HG03575 (cell line): ENCODE data around the gene TGFBR3.

ENCODE experiments used
- ATAC-seq: cut with Tn5 transposase; IDR thresholded peaks from one replicate; pipeline ENCODE4 v1.9.1; 2021; ENCODE audit not compliant: unreplicated experiment, insufficient number of reproducible peaks, low FRiP score; ENCODE audit errors: extremely low read depth

TGFBR3 gene

DNA sequence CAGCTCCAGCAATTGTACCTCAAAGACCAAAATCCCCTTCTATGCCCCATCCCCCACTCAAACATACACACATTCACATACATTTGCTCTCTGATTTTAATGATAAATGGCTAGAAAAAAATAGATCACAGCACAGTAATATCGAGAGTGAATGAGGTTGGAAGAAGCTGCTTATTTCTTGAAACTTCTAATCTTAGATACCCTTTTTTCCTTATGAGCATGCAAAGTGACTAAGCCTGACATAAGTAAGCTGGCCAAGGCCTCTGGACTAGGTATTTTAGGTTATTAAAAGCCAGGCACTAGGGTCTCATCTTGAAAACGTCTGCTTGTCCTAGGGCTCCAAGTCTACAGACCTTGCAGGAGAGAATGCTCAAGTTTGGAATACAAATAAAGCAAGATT is 133.6 kb downstream of the TGFBR3 start:
- ATAC-seq: peak; percentile 40

DNA sequence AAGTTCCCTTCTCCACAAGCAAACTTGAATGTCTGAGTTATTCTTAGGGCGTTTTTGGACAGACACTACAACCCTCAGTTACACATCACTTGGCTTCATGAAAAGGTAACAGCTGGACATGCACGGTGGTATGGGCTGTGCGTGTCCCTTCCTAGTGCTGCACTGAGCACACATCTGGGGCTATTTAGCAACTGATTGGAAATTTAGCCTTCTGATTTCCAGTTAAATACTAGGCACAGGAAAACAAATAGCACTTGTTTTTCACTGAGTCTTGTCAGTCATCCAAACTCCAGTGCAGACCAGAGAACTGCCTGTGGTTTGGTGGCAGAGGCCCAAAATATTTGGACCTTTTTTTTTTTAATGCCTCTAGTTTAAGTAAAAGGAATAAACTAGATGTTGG is 134.7 kb downstream of the TGFBR3 start:
- no peak for ATAC-seq

DNA sequence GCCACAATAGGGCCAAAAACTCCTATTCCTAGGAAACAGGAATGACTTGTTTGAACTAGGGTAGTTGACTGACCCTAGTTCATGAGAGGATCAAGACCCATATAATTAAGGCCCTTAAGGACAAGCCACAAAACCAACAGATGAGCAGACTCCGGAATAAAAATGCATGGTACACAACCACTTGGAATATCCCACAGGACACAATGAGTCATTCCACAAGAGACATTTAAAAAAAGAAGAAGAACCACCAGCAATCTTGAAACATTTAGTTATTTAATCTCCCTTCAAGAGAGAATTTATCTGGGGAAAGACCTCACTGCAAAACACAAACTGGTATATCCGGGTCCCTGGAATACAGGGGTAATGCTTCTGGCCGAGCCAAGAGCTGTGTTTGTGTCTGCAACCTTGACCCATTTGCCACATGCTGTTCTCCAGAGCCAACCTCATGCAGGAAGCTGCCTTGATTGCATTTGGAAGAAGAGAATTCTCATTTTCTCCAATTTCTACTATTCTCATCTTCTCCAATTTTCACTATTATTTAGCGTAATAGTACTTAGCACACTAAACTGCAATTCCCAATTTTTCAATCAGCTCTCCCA is 135.5 kb downstream of the TGFBR3 start:
- ATAC-seq: no peak

DNA sequence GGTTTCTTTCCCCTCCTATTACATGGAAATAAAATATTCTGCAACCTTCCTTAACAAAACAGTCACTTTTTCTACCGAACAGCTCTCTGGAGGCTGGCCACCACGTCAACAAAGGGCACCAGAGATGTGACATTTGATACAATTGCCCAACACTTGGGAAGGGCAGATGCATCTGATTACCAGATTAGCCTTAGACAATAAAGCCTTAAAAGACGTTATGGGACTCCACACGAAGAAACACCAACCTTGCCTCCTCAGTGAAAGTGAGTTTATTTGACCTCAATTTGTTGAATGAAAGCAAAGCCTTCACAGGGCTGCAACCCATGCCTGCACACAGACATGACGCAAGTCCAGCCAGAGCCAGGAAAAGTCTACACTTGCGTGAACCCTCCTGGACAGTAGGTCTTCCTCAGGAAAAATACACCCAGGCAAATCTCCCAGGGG is 136.1 kb downstream of the TGFBR3 start:
- ATAC-seq: no peak

DNA sequence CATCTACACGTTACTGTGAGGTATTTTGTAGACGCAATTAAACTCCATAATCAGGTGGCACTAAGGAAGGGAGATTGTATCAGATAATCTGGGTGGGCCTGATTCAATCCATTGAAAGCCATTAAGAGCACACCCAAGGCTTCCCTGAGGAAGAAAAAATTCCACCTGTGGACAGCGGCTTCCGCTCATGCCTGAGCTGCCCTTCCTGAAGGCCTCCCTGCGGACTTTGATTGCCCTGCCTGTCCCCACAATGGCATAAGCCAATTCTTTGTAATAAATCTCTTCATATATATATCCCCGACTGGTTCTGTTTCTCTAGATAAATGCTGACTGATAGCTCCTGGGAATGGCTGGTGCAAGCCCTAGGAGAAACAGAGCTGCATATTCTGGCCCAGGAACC is 138.3 kb downstream of the TGFBR3 start:
- ATAC-seq: no peak

DNA sequence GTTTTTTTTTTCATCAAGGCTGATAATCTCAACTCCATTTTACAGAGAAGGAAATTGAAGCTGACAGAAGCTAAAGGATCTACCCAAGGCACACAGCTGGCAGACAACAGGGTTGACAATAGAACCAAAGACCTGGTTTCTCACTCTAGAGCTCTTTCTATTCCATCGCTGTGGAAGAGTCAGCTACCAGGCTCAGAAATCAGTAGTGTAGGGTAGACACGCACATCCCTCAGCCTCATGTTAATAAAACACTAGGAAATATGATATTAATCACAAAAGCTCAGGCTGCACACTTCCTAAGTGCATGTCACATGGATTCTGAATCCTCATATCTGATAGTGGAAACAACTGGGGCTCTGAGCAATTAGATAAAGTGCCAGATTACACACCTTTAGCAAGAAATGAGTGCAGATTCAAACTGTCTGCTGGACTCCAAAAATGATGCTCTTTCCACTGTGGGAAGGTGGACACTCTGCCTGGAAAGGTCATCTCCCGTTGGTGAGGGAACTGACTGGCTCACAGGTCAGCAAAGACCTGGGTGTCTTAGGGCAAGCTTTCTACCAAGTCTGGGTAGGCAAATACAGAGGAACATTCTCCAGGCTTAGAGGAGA is 139.1 kb downstream of the TGFBR3 start:
- no peak for ATAC-seq

DNA sequence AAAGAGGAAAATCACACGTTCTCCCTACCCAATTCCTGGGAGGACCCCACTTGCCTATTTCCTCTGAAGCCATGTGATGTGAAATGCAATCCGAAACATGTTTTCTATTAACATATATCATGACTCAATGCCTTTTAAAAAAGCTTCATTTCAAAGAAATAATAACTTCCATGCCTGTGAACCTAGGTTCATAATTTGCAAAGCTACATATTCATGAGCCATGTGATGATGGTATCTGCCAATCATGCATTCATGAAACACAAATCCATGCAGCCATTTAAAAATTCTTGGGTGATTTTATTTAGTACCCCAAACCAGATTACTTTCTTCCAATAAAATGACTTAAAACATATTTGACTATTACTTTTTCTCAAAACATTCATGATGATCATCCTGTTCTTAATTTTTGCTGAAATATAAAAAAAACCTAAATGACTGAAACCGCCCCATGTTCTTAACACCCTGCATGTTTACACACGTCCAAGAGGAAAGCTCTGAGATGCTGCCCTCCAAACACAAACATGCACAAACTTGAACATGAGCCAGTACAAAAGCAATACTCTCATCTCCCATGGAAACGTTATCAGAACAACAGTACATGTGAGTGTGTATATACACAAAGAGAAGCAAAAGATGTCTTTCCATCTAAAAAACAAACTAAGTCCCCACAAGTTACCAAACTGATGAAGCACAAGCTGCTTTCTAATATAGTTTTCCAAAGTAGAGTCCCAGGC is 140.1 kb downstream of the TGFBR3 start:
- ATAC-seq: no peak

DNA sequence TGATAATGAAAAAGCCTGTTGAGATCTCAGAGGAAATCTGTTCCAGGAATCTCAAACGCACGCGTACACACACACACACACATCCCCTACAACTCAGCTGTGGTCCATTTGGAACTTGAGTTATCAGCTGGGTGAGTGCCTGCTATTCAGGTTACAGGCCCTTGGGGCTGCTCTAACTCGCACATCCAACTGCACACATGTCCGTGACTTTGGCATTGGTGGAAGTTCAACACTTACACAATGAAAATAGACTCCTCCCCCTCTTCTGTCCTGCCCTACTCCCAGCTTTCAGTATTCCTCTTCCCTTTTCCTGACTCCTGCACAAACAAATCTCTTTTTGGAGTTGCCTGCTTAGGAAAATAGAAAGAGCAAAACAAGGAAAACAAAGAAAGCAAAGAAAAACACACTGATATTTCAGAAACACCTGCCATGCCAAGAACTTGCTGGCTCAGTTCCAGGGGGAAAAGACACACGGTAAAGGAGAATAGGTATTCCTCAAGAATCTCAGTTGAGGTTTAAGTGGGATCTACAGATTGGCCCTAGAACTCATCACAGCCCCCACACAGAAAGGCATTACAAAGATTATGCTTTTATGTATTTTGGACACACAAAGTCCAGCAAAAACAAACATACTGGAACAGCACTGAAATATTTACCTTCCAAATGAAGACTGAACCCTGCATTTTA is 140.9 kb downstream of the TGFBR3 start:
- ATAC-seq: no peak

DNA sequence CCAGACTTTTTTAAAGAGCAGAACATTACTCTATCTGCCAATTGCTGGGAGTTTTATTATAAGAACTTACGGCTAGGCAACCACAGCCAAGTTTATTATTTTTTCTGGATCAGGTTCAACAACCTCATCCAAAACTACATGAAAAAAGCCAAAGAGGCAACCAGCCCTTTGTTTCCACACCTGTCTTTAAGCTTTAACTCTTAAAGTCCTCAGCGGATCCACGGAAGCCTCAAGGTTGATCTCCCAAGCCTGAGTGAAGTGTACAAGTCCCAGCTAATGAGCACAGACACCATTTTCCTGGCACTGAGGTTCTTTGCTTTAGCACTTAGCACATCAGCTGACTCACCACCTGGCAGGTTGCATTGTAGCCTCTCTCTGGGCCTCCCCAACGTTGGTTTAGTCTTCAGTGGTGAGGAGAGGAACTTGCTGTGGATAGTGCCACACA is 143.1 kb downstream of the TGFBR3 start:
- no peak for ATAC-seq

DNA sequence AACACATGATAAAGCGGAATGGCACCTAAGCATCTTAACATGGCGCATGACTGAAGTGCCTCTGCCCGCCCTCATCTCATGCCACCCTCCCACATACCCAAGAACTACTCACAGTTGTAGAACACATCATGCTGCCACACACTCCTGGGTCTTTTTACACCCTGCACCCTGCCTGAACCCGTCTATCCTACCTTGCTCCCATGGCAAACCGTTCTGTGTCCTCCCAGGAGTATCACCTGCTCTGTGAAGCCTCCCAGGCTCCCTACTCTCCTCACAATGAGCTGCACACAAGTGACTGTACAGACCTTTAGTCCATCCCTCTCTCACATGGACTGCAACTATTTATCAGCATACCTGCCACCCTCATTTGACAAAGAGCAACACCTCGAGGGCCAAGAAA is 144.0 kb downstream of the TGFBR3 start:
- no peak for ATAC-seq

DNA sequence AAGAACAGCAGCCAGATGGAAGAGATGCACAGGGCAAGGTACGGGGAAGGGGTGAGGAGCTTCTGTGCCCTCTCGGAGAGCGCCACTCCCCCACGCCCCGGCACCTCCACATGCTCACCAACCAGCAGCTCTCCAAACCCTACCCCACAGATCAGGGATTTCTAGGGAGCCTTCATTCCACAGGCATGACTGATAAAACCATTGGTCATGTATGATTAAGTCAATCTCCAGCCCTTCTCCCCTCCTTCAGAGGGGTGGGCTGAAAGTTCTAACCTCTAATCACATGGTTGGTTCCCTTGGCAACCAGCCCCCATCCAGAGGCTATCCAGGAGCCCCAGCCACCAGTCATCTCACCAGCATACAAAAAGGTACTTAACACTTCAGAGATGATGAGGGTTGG is 144.7 kb downstream of the TGFBR3 start:
- ATAC-seq: no peak

DNA sequence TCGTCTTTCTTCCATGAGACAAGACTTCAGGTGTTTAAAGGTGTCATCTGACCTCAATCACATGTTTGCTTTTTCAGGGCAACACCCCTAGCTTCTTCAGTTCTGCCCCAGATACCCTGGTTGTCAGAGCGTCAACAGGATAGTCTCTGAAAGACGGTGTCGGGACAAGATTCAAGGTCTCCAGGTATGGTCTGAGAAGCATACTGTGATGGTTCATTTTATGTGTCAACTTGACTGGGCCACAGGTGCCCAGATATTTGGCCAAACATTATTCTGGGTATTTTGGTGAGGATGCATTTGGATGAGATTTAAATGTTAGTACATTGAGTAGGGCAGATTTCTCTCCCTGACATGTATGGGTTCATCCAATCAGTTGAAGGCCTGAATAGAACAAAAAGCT is 148.3 kb downstream of the TGFBR3 start:
- no peak for ATAC-seq

DNA sequence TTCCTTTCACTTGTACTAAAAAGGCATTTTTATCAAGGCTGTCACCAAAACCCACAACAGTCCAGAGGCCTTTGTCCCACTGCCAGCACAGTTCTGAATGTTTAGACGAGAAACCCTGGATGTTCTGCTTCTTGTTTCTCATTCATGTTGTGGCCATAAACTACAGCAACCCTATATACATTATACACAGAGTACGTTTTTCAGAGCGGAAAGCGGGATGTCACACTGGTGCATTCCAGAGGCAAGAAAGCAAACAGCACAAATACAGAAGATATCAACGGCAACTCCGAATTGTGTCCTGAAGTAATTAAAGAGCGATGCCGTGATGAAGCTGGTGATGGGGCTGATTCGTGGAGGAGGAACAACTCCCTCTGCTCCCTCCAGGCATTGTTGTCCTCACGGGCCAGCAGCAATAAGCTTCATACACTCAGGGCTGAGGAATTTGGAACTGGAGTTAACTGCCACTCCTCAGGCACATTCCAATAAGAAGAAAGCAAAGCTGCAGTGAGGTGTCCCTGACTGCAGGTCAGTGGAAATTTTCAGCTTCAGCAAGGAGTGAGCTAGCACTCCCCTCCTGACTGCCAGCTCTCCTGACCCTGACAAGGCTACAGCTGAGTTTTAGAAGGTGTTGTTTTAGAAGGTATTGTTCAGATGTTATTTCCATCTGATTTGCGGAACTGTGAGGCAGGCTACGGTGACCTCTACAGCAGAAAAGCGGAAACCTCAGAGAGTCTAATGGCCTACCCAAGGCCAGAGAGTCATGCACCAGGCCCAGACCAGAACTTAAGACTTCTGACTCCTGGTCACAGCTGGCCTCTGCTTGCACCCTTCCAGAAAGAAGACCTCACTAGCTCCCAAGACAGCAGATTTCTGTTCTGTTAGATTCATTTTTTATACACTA is 149.0 kb downstream of the TGFBR3 start:
- no peak for ATAC-seq

DNA sequence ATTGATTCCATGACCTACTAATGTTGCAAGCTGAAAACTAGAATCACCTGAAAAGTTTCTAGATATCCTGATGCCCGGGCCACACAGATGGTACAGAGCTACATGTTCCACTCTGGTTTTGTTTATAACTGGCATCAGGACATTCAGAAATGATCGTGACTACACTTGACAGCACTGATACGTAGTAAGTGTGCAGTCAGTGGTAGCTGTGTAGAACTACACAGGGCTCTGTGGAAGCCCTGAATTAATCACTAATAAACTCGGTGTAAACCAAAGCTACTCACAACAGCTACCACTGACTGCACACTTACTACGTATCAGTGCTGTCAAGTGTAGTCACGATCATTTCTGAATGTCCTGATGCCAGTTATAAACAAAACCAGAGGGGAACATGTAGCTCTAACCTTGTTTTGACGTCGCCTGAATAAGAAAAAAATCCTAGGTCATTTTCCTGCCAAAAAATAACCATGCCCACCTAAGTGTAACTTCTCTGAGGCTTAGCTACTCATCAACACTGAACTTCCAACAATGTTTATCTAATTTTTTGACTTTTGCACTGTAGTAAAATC is 149.7 kb downstream of the TGFBR3 start:
- no peak for ATAC-seq

DNA sequence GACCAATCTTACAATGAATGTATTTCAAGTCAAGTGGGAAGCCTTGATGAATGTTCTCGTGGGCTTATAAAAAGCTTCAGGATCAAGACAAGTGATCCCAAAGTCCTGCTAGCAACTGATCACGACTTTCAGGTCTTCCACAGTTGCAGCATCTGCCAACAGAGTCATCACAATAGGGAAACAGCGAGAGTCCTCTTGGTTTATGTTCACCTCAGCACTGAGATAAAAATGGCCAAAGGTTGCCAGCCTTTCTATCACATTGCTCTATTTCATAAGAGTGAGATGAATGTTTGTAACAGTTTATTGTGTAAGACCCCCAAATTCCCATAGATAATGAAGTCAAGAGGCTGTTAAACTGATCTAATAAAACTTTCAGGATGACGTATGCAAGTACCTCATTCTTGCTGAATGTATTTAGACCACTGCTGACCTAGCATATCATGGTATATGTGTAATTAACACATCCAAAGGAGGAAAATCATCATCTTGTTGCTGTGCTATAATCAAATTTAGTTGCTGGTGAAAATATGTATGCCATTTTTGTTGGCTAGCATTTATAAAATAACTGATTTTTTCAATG is 150.6 kb downstream of the TGFBR3 start:
- no peak for ATAC-seq

DNA sequence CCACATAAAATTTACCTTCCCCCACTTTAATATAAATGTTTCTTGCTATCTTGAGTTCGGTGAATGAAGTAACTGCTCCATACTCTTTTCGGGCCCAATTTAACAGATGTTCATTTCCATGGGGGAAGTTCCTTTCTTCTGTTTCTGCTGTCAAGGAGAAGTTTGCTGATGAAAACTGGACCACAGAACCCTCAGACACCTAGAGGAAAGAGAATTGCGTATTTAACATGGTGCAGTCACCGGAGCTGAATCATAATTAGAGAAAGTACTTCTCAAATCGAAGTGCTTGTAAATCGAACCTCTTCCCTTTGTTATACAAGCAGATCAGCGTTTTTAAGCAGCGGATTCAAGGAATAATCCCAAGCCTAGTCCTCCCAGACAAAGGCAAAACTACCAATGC is 151.2 kb downstream of the TGFBR3 start:
- no peak for ATAC-seq

DNA sequence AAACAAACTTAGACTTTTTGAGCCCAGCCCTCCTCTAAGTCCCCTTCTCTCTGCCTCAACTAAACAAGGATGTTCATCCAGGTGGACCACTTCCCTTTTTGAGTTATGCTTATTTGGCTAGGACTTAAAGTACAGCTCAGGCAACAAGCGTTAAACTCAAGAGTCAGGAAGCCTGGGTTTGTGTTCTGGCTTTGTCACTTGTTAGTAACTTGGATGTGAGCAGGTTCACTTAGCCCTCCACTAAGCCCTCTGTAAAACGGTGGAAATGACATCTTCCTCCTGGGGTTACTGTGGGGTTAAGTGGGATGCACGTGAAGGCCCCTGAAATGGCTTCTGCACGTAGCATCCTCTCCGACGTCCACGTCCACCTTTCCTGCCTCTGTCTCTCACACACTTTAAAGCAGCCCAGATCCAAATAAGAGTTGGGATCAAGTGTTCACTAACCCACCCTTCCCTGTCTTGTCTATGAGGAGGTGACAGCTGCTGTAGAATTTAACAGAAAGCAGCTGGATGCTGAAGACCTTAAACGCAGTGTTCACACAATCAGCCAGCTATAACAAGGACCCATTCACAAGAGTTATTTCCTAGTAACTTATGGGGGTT is 152.7 kb downstream of the TGFBR3 start:
- no peak for ATAC-seq
